Glomerular visceral epithelial cell (primary cell): ENCODE measurements around the gene LDB1.

ENCODE experiments used
- DNase-seq: peaks from one replicate; pipeline ENCODE4 v3.0.0-alpha.2; 2016; ENCODE audit errors: extremely low spot score

The LDB1 gene

GRCh38 chr10:102113261-102113955, 6.8 kb downstream of the LDB1 start:
- no peak for DNase-seq

DNA sequence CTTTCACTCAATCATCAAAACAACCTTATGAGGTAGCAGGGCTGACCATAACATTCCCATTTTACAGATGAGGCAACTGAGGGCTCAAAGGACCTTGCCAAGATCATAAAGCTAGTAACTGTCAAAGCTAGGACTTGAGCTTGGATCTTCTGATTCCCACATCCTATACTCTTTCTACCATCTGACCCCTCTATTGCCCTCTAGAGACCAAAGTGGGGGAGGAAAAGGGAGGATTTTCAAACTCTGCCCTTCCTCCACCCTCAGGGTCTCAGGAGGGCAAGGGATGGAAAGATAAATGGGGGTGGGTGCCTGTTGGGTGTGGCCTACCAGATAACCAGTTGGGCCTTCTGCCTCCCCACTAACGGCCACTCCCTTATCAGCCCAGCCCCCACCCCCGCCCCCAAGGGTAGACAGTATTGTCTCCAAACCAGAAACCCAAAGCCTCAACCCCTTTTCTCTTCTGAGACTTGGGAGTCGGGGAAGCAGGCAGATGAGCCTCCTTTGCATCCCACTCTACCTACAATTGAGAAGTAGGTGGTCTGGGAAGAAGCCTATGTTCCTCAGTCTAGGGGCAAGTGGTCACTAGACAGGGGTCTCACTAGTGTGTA, 7.9 kb downstream of the LDB1 start:
- no peak for DNase-seq

GRCh38 chr10:102111276-102111675, 8.9 kb downstream of the LDB1 start:
- DNase-seq = no peak

- no peak for DNase-seq
Measured at GRCh38 chr10:102109166-102110116, 10.7 kb downstream of the LDB1 start.

DNA sequence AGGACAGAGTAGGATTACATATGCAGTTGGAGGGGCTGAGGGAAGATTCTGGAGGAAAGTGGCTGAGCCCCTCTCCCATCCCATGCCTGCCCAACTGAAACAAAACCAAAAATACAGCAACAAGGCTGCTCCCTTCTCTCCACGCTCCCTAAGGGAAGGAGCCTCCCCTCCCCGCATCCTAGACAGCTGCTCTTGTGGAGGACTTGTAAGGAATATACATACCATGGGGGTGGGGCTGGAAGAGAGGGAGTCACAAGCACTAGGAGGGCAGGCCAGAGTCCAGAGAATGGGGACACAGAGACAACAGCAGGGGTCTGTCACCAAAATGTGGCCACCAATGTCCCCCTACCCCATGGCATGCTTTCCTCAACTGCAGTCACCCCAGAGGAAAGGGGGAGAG, 13.2 kb downstream of the LDB1 start:
- no peak for DNase-seq

DNA sequence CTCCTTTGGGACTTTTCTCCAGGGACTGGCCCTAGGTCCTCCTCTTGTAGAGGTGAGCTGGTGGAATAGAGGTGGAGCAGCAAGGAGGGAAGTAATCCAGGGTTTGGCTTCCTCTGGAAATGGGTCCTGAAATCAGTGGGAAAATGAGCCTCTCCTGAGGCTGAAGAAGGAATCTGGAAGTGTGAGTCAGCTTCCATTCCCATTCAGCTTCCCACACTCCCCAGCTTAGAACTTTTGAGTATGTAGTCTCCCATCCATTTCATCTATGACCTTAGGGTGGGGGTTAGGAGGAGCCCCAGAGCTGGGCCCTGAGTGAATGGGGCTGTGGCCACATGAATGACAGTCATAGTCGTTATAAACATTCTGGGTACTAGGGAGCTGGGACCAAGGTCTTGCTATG, 17.7 kb downstream of the LDB1 start:
- no peak for DNase-seq

DNA sequence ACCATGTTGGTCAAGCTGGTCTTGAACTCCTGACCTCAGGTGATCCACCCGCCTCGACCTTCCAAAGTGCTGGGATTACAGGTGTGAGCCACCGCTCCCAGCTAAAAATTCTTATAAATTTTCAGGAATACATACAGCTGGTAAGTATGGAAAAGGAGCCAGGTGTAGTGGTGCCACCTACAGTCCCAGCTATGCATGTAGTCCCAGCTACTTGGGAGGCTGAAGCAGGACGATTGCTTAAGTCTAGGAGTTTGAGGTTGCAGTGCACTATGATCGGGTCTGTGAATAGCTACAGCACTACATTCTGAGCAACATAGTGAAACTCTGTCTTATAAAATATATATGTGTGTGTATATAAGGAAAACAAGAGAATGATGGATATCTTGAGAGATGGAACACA, 19.0 kb downstream of the LDB1 start:
- DNase-seq = no peak

DNA sequence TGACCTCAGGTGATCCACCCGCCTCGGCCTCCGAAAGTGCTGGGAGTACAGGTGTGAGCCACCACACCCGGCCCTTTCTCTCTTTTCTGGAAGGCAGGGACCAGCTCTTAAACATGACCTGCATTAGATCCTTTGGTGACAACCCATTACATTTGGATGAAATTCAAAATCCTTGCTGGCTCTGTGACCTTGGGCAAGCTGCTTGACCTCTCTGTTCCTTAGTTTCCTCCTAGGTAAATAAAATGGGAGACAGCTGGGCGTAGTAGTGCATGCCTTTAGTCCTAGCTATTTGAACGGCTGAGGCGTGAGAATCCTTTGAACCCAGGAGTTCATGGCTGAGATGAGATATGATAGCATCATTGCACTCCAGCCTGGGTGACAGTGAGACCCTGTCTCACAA, 23.7 kb downstream of the LDB1 start:
- no peak for DNase-seq

GRCh38 chr10:102090772-102091171, 29.4 kb downstream of the LDB1 start:
- peak; percentile 60 for DNase-seq

DNA sequence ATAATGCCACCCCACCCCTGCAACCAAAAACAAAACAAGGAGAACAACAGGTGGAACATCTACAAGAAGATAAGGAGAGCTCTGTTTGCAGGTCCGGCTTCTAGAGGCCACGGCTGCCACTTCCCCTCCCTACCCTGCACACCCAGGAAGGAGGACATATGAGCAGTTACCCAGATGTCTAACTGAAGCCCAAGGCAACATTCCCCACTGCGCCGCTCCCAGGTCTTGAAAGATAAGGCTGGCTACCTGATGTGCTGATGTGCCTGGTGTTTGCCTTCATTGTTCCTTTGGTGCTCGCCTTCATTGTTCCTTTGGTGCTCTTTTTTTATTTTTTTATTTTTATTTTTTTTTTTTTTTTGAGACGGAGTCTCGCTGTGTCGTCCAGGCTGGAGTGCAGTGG, 34.0 kb downstream of the LDB1 start:
- no peak for DNase-seq

GRCh38 chr10:102085336-102085735, 34.8 kb downstream of the LDB1 start:
- peak; percentile 28 for DNase-seq

DNA sequence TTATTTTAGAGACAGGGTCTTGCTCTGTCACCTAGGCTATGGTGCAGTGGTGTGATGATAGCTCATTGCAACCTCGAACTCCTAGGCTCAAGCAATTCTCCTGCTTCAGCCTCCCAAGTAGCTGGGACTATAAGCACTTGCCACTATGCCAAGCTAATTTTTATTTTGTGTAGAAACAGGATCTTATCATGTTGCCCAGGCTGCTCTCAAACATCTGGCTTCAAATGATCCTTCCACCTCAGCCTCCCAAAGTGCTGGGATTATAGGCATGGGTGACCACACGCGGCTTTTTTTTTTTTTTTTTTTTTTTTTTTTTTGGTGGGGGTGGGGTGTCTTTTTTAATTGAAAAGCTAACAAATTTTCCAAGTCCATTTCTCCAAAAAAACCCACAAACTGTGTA, 36.6 kb downstream of the LDB1 start:
- DNase-seq = no peak

GRCh38 chr10:102072673-102073527, 47.3 kb downstream of the LDB1 start:
- peak; percentile 83 for DNase-seq

DNA sequence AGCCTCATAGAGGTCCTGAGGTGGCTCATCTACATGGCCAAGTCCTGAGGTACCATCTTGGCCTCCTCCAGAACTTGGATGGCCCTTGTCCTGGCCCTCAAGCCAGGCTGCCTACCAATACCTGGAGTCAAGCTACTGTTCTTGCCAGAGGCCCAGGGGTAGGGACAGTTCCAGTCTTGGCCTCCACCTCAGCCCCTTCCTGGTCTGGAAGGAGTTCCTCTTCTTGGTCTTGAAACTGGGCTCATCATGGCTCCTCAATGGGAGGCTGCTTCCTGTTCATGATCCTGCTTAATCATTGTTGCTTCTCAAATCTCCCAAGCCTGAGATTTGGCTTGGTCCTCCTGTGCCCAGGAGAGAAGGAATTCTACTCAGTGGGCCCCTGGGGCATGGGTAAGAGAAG, 51.1 kb downstream of the LDB1 start:
- no peak for DNase-seq

- peak; percentile 44 for DNase-seq
Measured at GRCh38 chr10:102068216-102068615, 52.0 kb downstream of the LDB1 start.

- DNase-seq = no peak
Measured at GRCh38 chr10:102067091-102067916, 52.9 kb downstream of the LDB1 start.

- no peak for DNase-seq
Measured at GRCh38 chr10:102066399-102067088, 53.6 kb downstream of the LDB1 start.

DNA sequence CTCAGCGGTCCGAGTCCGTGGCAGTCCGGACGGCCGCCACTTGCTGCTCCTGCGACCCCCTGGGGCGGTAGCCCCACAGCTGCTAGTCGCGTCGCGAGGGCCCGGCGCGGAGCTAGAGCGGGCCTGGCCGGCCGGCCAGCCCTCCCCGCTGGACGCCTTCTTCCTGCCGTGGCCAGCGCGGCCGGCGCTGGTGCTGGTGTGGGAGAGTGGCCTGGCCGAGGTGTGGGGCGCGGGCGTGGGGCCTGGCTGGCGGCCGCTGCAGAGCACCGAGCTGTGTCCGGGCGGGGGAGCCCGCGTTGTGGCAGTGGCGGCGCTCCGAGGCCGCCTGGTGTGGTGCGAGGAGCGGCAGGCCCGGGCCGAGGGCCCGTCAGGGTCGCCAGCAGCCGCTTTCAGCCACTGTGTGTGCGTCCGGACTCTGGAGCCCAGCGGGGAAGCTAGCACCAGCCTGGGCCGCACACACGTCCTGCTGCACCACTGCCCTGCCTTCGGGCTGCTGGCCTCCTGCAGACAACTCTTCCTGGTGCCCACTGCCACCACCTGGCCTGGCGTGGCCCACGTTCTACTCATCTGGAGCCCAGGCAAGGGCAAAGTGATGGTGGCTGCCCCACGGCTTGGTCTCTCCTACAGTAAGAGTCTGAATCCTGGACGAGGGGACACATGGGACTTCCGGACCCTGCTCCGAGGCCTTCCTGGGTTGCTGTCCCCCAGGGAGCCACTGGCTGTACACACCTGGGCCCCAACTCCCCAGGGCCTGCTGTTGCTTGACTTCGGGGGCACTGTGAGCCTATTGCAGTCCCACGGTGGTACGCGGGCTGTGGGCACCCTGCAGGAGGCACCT, 54.4 kb downstream of the LDB1 start:
- DNase-seq = peak; percentile 40

DNA sequence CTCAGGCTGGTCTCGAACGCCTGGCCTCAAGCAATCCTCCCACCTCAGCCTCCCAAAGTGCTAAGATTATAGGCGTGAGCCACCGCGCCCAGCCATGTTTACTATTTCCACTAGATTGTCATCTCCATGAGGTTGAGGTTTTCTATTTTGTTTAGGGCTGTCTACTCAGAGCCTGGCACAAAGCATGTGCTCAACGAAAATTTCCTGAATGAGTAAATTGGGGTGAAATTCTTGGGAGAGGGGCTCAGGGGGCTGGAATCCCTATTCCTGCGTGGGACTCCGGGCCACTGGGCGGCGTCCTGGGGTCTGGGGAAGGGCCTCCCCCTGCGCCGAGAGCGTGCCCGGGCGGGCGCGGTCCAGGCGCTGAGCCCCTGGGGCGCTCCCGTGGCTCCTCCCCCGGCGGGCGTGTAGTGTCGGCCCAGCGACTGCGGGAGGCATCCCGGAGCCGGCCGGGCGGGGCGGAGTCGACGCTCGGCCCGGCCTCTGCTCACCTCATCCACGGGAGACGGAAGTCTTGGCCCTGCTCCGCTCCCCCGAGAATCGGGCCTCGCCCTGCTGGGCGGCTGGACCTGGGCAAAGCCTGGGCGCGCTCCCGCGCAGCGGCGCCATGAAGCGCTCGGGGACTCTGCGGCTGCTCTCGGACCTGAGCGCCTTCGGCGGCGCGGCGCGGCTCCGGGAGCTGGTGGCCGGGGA, 55.2 kb downstream of the LDB1 start, which contains the start of gene HPS6:
TSS of gene HPS6 (plus strand) at position 482 of the 693 bp plus-strand sequence. CDS start at position 608, 126 bp downstream.
- peak; percentile 94 for DNase-seq
